Fibroblast of lung (primary cell): ENCODE results near the gene RPL23.

Source experiments
- EZH2 ChIP-seq: IDR thresholded peaks from 2 replicates; pipeline ENCODE4 v1.5.1; 2012; ENCODE audit warnings: low read length, control low read depth, mild to moderate bottlenecking; ENCODE audit errors: missing control alignments
- TF ChIP-seq, protein P1 (sequence below), 2 donors: IDR thresholded peaks in 1 of 2; conservative IDR thresholded peaks in 1 of 2; 1 replicate in 1 of 2; 2 replicates in 1 of 2; pipeline ENCODE4 v1.5.1; 2011 to 2012; ENCODE audit warnings: low read length in 2 of 2, control low read depth in 1 of 2, inconsistent platforms in 1 of 2, low read depth in 1 of 2, mild to moderate bottlenecking in 1 of 2

DNA sequence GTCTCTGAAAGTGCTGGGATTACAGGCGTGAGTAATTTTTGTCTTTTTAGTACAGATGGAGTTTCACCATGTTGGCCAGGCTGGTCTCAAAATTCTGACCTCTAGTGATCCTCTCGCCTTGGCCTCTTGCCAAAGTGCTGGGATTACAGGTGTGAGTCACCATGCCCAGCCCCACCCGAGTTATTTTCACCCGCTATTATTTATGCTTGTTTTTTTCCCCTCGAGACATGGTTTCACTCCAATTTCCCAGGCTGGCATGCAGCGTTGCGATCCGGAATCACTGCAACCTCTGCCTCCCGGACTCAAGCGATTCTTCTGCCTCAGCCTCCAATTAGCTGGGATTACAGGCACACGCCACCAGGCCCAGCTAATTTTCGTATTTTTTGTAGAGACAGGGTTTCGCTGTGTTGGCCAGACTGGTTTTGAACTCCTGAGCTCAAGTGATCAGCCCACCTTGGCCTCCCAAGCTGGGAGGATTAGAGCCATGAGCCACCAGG, 9.2 kb downstream of the RPL23 start:
- TF ChIP-seq, protein P1, sequence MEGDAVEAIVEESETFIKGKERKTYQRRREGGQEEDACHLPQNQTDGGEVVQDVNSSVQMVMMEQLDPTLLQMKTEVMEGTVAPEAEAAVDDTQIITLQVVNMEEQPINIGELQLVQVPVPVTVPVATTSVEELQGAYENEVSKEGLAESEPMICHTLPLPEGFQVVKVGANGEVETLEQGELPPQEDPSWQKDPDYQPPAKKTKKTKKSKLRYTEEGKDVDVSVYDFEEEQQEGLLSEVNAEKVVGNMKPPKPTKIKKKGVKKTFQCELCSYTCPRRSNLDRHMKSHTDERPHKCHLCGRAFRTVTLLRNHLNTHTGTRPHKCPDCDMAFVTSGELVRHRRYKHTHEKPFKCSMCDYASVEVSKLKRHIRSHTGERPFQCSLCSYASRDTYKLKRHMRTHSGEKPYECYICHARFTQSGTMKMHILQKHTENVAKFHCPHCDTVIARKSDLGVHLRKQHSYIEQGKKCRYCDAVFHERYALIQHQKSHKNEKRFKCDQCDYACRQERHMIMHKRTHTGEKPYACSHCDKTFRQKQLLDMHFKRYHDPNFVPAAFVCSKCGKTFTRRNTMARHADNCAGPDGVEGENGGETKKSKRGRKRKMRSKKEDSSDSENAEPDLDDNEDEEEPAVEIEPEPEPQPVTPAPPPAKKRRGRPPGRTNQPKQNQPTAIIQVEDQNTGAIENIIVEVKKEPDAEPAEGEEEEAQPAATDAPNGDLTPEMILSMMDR (conservative IDR thresholded peaks at IDR 0.05 in 1 of 2, IDR thresholded peaks at IDR 0.05 in 1 of 2; ENCODE audit: low read depth in 1 of 2, low read length in 2 of 2): no peak
- no peak for TF ChIP-seq EZH2
